Endothelial cell of umbilical vein (primary cell): ENCODE data around the gene ADGRD1. TPM values are rescaled to one million over a fixed set of nuclear protein-coding genes. Genes with fewer than 3 reads are reported as not detected.

Experiments used
- BruUV-seq: library from RNA; stranded (reverse); fragments of 400-500 nt; replicated peaks from 2 replicates; lab custom pipeline; 2021; lab: Mats Ljungman, UMichigan
- CTCF ChIA-PET: fragments of 300-600, 350-600 bp; sonication (Branson Sonifier 250); formaldehyde crosslinking; loops from one replicate; lab custom pipeline; 2021; ENCODE audit warnings: antibody characterized with exemption, inconsistent platforms; lab: Charles Lee
- POLR2A ChIA-PET: fragments of 300-600, 350-600 bp; sonication (Branson Sonifier 250); formaldehyde crosslinking; loops from one replicate; lab custom pipeline; 2021; ENCODE audit warnings: antibody characterized with exemption, inconsistent platforms; lab: Charles Lee
- DNase-seq: peaks from one replicate; pipeline ENCODE4 v3.0.0-alpha.2; 2011; ENCODE audit warnings: low read depth, low spot score
- FAIRE-seq: peaks from 2 replicates; lab custom pipeline; 2011; peaks lifted over from hg19 to GRCh38; lab: Jason Lieb, UNC
- H2AFZ ChIP-seq: 2 replicates; pipeline ENCODE4 v1.6.0; 2012; ENCODE audit warnings: low read depth, low read length, control low read depth, inconsistent platforms
- H3K27ac ChIP-seq: 2 replicates; pipeline ENCODE4 v1.5.1; 2011; ENCODE audit warnings: low read depth, mild to moderate bottlenecking, control low read depth, low read length, moderate library complexity; ENCODE audit not compliant: insufficient read depth
- H3K27me3 ChIP-seq, 2 experiments: 2 replicates each; pipeline versions ENCODE4 v1.6.0 to v1.6.1; 2011; ENCODE audit warnings: low read length in 2 of 2, mixed read lengths in 1 of 2; ENCODE audit not compliant: control insufficient read depth in 2 of 2, insufficient read depth in 2 of 2
- H3K36me3 ChIP-seq, 2 experiments: 2 replicates in 1 of 2; 3 replicates in 1 of 2; pipeline ENCODE4 v1.5.1; 2011; ENCODE audit warnings: low read length in 2 of 2, mild to moderate bottlenecking in 1 of 2, moderate library complexity in 1 of 2; ENCODE audit not compliant: control insufficient read depth in 2 of 2, insufficient read depth in 2 of 2; ENCODE audit errors: extremely low read depth in 1 of 2
- H3K4me1 ChIP-seq: 3 replicates; pipeline ENCODE4 v1.5.1; 2011; ENCODE audit warnings: mild to moderate bottlenecking, low read length; ENCODE audit not compliant: control insufficient read depth, insufficient read depth; ENCODE audit errors: extremely low read depth
- H3K4me2 ChIP-seq: 2 replicates; pipeline ENCODE4 v1.6.1; 2011; ENCODE audit warnings: low read length, control low read depth, mixed read lengths; ENCODE audit not compliant: insufficient read depth
- H3K4me3 ChIP-seq, 3 experiments: fragments of 200-600 bp in 1 of 3; sonication (generic), shearing (Covaris generic) in 1 of 3; replicated peaks in 1 of 3; 2 replicates each; pipeline ENCODE4 v1.5.1; 2011 to 2016; ENCODE audit warnings: control low read depth in 3 of 3, low read length in 3 of 3, mild to moderate bottlenecking in 2 of 3, inconsistent platforms in 1 of 3, low read depth in 1 of 3, moderate library complexity in 1 of 3; ENCODE audit not compliant: insufficient read depth in 1 of 3
- H3K79me2 ChIP-seq: 2 replicates; pipeline ENCODE4 v1.6.0; 2012; ENCODE audit warnings: low read length, inconsistent platforms; ENCODE audit not compliant: control insufficient read depth, insufficient read depth
- H3K9ac ChIP-seq: replicated peaks from 2 replicates; pipeline ENCODE3; 2011; ENCODE audit warnings: low read length, control low read depth; ENCODE audit not compliant: insufficient read depth; ENCODE audit errors: extremely low read depth
- H3K9me1 ChIP-seq: replicated peaks from 3 replicates; pipeline ENCODE4 v1.6.0; 2011; ENCODE audit warnings: mild to moderate bottlenecking, low read length; ENCODE audit not compliant: control insufficient read depth, insufficient read depth; ENCODE audit errors: extremely low read depth
- H3K9me3 ChIP-seq: replicated peaks from 2 replicates; pipeline ENCODE4 v1.5.1; 2012; ENCODE audit warnings: low read length, inconsistent platforms; ENCODE audit not compliant: control insufficient read depth, insufficient read depth
- H4K20me1 ChIP-seq: replicated peaks from 2 replicates; pipeline ENCODE3; 2011; ENCODE audit warnings: mild to moderate bottlenecking, low read length; ENCODE audit not compliant: control insufficient read depth, insufficient read depth; ENCODE audit errors: extremely low read depth
- CTCF ChIP-seq, 2 donors: IDR thresholded peaks; 1 replicate in 1 of 2; 2 replicates in 1 of 2; pipeline ENCODE4 v1.5.1; 2011; ENCODE audit warnings: low read length in 2 of 2, mild to moderate bottlenecking in 2 of 2, moderate library complexity in 2 of 2, control low read depth in 1 of 2, inconsistent platforms in 1 of 2, low read depth in 1 of 2; ENCODE audit not compliant: insufficient read depth in 1 of 2; ENCODE audit errors: extremely low read depth in 1 of 2
- EZH2 ChIP-seq: IDR thresholded peaks from 2 replicates; pipeline ENCODE4 v1.6.1; 2012; ENCODE audit warnings: borderline replicate concordance, low read depth, mild to moderate bottlenecking, moderate library complexity, low read length, inconsistent platforms; ENCODE audit not compliant: severe bottlenecking
- FOS ChIP-seq: IDR thresholded peaks from 2 replicates; pipeline ENCODE4 v1.6.1; 2011; ENCODE audit warnings: mild to moderate bottlenecking, low read length, moderate library complexity, borderline replicate concordance; ENCODE audit not compliant: insufficient read depth
- GATA2 ChIP-seq: IDR thresholded peaks from 2 replicates; pipeline ENCODE4 v1.7.0; 2011; ENCODE audit warnings: low read depth, mild to moderate bottlenecking, moderate library complexity, mixed read lengths, low read length; ENCODE audit not compliant: insufficient read length, insufficient read depth
- JUN ChIP-seq: IDR thresholded peaks from 2 replicates; pipeline ENCODE4 v1.6.1; 2011; ENCODE audit warnings: borderline replicate concordance, low read depth; ENCODE audit not compliant: insufficient read length, insufficient read depth
- MAX ChIP-seq: IDR thresholded peaks from 2 replicates; pipeline ENCODE4 v1.6.1; 2011; ENCODE audit not compliant: insufficient read depth, insufficient read length
- MYC ChIP-seq: IDR thresholded peaks from one replicate; pipeline ENCODE4 v1.6.1; 2011; ENCODE audit warnings: mild to moderate bottlenecking, low read depth, low read length
- POLR2A ChIP-seq: IDR thresholded peaks from 2 replicates; pipeline ENCODE4 v1.6.1; 2012; ENCODE audit warnings: low read depth, mild to moderate bottlenecking, control low read depth, low read length
- POLR2AphosphoS5 ChIP-seq: IDR thresholded peaks from 2 replicates; pipeline ENCODE4 v1.6.1; 2012; ENCODE audit warnings: low read depth, mild to moderate bottlenecking, control low read depth, low read length, moderate library complexity; ENCODE audit not compliant: insufficient read depth
- dilution Hi-C: fragments of 300-500 bp; cut with MboI; formaldehyde crosslinking; loops from one replicate; pipeline ENCODE4 v1.15.0; 2019; ENCODE audit warnings: low sequenced_read_pairs; ENCODE audit not compliant: extremely low pct_ligation_motif_present
- intact Hi-C: fragments of 100-400 bp; cut with micrococcal nuclease; formaldehyde crosslinking; loops from one replicate; pipeline ENCODE4 v1.10.0; 2022
- polyA plus RNA-seq, 4 experiments: library from polyadenylated mRNA; depleted of rRNA in 3 of 4; stranded (reverse) in 3 of 4; unstranded in 1 of 4; fragments of >200 nt; gene quantifications; 2 replicates each; pipeline versions ENCODE4 v1.2.1 to v1.2.3, GENCODE V29; 2011 to 2012; ENCODE audit warnings: missing spikeins in 1 of 4
- total RNA-seq: library from RNA; stranded (reverse); gene quantifications from 2 replicates; pipeline ENCODE4 v1.2.3, GENCODE V29; 2021

The ADGRD1 gene
- total and polyA plus RNA-seq, 2 donors (not counting 3 experiments of a cell fraction or from before 2014, with no cell fraction given) = 0.07 TPM; not detected in 1

- no peak for FAIRE-seq
- dilution Hi-C loops = no loop called here
Observed at GRCh38 chr12:131142891-131143657, 189.4 kb downstream of the ADGRD1 start.

GRCh38 chr12:131146173-131146675 lies 192.5 kb downstream of the ADGRD1 start:
- ChIA-PET POLR2A (no interaction called here), CTCF (no interaction called here)
- H2AFZ ChIP-seq = no peak overlapping the region
- TF ChIP-seq JUN (no peak), FOS (no peak), POLR2A (no peak), MYC (no peak), GATA2 (no peak), POLR2AphosphoS5 (no peak), CTCF (IDR thresholded peaks at IDR 0.05; ENCODE audit: extremely low read depth in 1 of 2, insufficient read depth in 1 of 2, low read depth in 1 of 2, low read length in 2 of 2) (no peak), MAX (no peak), EZH2 (no peak)
- no peaks in the 10 kb centered on the region for H3K27me3 ChIP-seq
- H3K4me1 ChIP-seq = no peaks in the 10 kb centered on the region
- DNase-seq (no peak), FAIRE-seq (no peak)
- no peaks in the 10 kb centered on the region for H3K79me2 ChIP-seq
- H4K20me1 ChIP-seq = no peaks in the 10 kb centered on the region
- no TSS peak for BruUV-seq
- H3K4me3 ChIP-seq = no peak overlapping the region
- H3K27ac ChIP-seq = no peak overlapping the region
- H3K9ac ChIP-seq = no peak overlapping the region
- H3K9me3 ChIP-seq = no peaks in the 10 kb centered on the region
- intact Hi-C loops = no loop called here
- H3K4me2 ChIP-seq = no peak overlapping the region
- dilution Hi-C loops = no loop called here
- H3K9me1 ChIP-seq = no peaks in the 10 kb centered on the region
- H3K36me3 ChIP-seq = no peaks in the 10 kb centered on the region

More at GRCh38 chr12:131142891-131143657, 189.4 kb downstream of the ADGRD1 start:
- Histone ChIP-seq H4K20me1 (no peaks in the 10 kb centered on the region), H3K4me2 (no peak overlapping the region), H3K4me3 (no peak overlapping the region), H3K36me3 (no peaks in the 10 kb centered on the region), H3K79me2 (no peaks in the 10 kb centered on the region), H3K27ac (no peak overlapping the region), H2AFZ (no peak overlapping the region), H3K4me1 (no peaks in the 10 kb centered on the region), H3K9ac (no peak overlapping the region), H3K27me3 (no peaks in the 10 kb centered on the region), H3K9me3 (no peaks in the 10 kb centered on the region), H3K9me1 (no peaks in the 10 kb centered on the region)
- ChIA-PET CTCF (no interaction called here), POLR2A (no interaction called here)
- no peak for DNase-seq
- intact Hi-C loops = no loop called here
- BruUV-seq = no TSS peak
- TF ChIP-seq FOS = no peak
- no peak for TF ChIP-seq MAX
